GM23338 (cell line): Measurements from ENCODE around the gene JAZF1. TPM values are rescaled to one million over a fixed set of nuclear protein-coding genes. Genes with fewer than 3 reads are reported as not detected.

Experiments
- ATAC-seq: fragments of 200-7000 bp; cut with Tn5 transposase; 3 replicates; pipeline ENCODE4 v1.9.1; 2020
- DNase-seq: peaks from one replicate; pipeline ENCODE4 v3.0.0-alpha.2; 2015; ENCODE audit warnings: low spot score
- H2AFZ ChIP-seq: fragments of 200-600 bp; sonication (generic); 2 replicates; pipeline ENCODE4 v1.8.0; 2016; ENCODE audit warnings: antibody characterized with exemption, mild to moderate bottlenecking, moderate library complexity
- H3F3A ChIP-seq: fragments of 200-600 bp; sonication (generic); replicated peaks from 2 replicates; pipeline ENCODE4 v1.8.0; 2017; ENCODE audit warnings: antibody characterized with exemption, mixed run types, low read depth
- H3K27ac ChIP-seq: fragments of 200-600 bp; sonication (generic); 2 replicates; pipeline ENCODE4 v1.6.1; 2016; ENCODE audit warnings: low read depth
- H3K27me3 ChIP-seq: fragments of 200-600 bp; sonication (generic); 2 replicates; pipeline ENCODE4 v1.8.0; 2016; ENCODE audit warnings: mild to moderate bottlenecking, mixed run types, moderate library complexity; ENCODE audit not compliant: insufficient read depth
- H3K36me3 ChIP-seq: fragments of 200-600 bp; sonication (generic); 2 replicates; pipeline ENCODE4 v1.8.0; 2016; ENCODE audit warnings: mild to moderate bottlenecking; ENCODE audit not compliant: insufficient read depth
- H3K4me1 ChIP-seq: fragments of 200-600 bp; sonication (generic); 2 replicates; pipeline ENCODE4 v1.8.0; 2016; ENCODE audit warnings: mild to moderate bottlenecking, moderate library complexity; ENCODE audit not compliant: insufficient read depth
- H3K4me2 ChIP-seq: fragments of 200-600 bp; sonication (generic); 2 replicates; pipeline ENCODE4 v1.7.1; 2017; ENCODE audit warnings: mixed run types
- H3K4me3 ChIP-seq: fragments of 200-600 bp; sonication (generic); 2 replicates; pipeline ENCODE4 v1.6.1; 2016; ENCODE audit warnings: mixed run types
- H3K79me2 ChIP-seq: fragments of 200-600 bp; sonication (generic); replicated peaks from 2 replicates; pipeline ENCODE4 v1.8.0; 2017; ENCODE audit warnings: mild to moderate bottlenecking; ENCODE audit not compliant: insufficient read depth
- H3K9me2 ChIP-seq: fragments of 200-600 bp; sonication (generic); 2 replicates; pipeline ENCODE4 v1.8.0; 2017; ENCODE audit not compliant: insufficient read depth
- H4K20me1 ChIP-seq: fragments of 200-600 bp; sonication (generic); replicated peaks from 2 replicates; pipeline ENCODE4 v1.8.0; 2017; ENCODE audit warnings: mild to moderate bottlenecking; ENCODE audit not compliant: insufficient read depth
- H3K27ac Mint-ChIP-seq: 2 replicates; pipeline ENCODE4 v1.8.0; 2020; ENCODE audit warnings: inconsistent platforms, mild to moderate bottlenecking, moderate library complexity, mixed read lengths
- H3K27me3 Mint-ChIP-seq: 3 replicates; pipeline ENCODE4 v1.8.0; 2022; ENCODE audit warnings: low read depth, mild to moderate bottlenecking, moderate library complexity, mixed read lengths, inconsistent platforms; ENCODE audit not compliant: insufficient read depth, poor library complexity
- H3K36me3 Mint-ChIP-seq: 3 replicates; pipeline ENCODE4 v1.8.0; 2021; ENCODE audit warnings: low read depth, mild to moderate bottlenecking, inconsistent platforms, moderate library complexity, mixed read lengths
- H3K4me1 Mint-ChIP-seq: 3 replicates; pipeline ENCODE4 v1.8.0; 2020; ENCODE audit warnings: mild to moderate bottlenecking, inconsistent platforms, mixed read lengths
- H3K4me3 Mint-ChIP-seq: 3 replicates; pipeline ENCODE4 v1.8.0; 2021; ENCODE audit warnings: moderate library complexity, mild to moderate bottlenecking, inconsistent platforms, mixed read lengths
- H3K9me3 Mint-ChIP-seq: 3 replicates; pipeline ENCODE4 v1.8.0; 2020; ENCODE audit warnings: moderate library complexity, mild to moderate bottlenecking, inconsistent platforms, mixed read lengths
- EZH2 ChIP-seq: fragments of 200-600 bp; sonication (generic); IDR thresholded peaks from one replicate; pipeline ENCODE4 v1.8.0; 2017; ENCODE audit warnings: antibody characterized with exemption, mild to moderate bottlenecking, low read depth; ENCODE audit not compliant: unreplicated experiment
- JUNB ChIP-seq: IDR thresholded peaks from one replicate; pipeline ENCODE4 v1.6.1; 2016; ENCODE audit warnings: antibody characterized with exemption; ENCODE audit not compliant: unreplicated experiment
- POLR2AphosphoS5 ChIP-seq: IDR thresholded peaks from 2 replicates; pipeline ENCODE4 v1.6.1; 2016; ENCODE audit warnings: antibody characterized with exemption, low read depth
- ZNF114 ChIP-seq: fragments of 250-450 bp; sonication (Bioruptor Pico); IDR thresholded peaks from 2 replicates; pipeline ENCODE4 v1.5.0; 2020; ENCODE audit warnings: mild to moderate bottlenecking, moderate library complexity
- polyA plus RNA-seq: library from polyadenylated mRNA; unstranded; fragments of >200 nt; fragmentation: Nextera tagmentation; extraction: Ambion mirVana; gene quantifications from 2 replicates; pipeline ENCODE4 v1.2.1, GENCODE V29; 2016
- total RNA-seq: library from RNA; depleted of rRNA; stranded (reverse); fragments of >200 nt; shearing (Covaris generic); gene quantifications from 2 replicates; pipeline ENCODE4 v1.2.3, GENCODE V29; 2014
- TF ChIP-seq, protein P1 (sequence below): fragments of 250-450 bp; sonication (Bioruptor Pico); IDR thresholded peaks from 2 replicates; pipeline ENCODE4 v1.5.0; 2020; ENCODE audit warnings: mild to moderate bottlenecking, moderate library complexity
- TF ChIP-seq, protein P2 (sequence below): IDR thresholded peaks from one replicate; pipeline ENCODE4 v1.6.1; 2018; ENCODE audit warnings: antibody characterized with exemption; ENCODE audit not compliant: unreplicated experiment

The JAZF1 gene
- total and polyA plus RNA-seq, 2 experiments from 2014 or later = 12.2 to 22.2 TPM

DNA sequence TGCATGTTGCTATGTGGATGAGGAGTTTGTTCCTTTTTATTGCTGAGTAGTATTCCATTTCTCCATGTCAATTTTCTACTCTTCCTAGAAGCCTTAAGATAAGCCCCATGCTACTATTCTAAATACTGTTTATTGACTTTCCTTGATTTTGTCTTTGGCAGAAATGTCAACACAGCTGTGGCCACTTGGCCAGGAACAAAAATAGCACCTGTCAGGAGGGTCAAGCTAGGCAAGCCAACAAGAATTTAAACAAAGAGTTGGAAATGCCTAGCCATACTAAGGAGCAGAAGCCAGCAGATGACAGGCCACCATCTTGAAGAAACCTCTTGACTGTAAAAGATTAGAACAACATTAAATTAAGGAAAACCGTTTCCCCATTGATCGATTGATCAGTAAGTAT lies 34.7 kb downstream of the JAZF1 start:
- Histone ChIP-seq H3F3A (no peaks in the 10 kb centered on the region), H3K36me3 (no peaks in the 10 kb centered on the region), H3K27me3 (no peaks in the 10 kb centered on the region), H3K9me2 (no peaks in the 10 kb centered on the region), H3K79me2 (peaks cover 34% of the 10 kb centered on the region), H3K4me2 (no peak overlapping the region), H3K4me3 (no peak overlapping the region), H3K4me1 (peaks cover 10% of the 10 kb centered on the region), H4K20me1 (no peaks in the 10 kb centered on the region; the same call in 1 of the 2 replicates), H2AFZ (no peak overlapping the region), H3K27ac (no peak overlapping the region)
- H3K36me3 Mint-ChIP-seq = no peaks in the 10 kb centered on the region; the same call in 2 of the 3 replicates
- no peaks in the 10 kb centered on the region for H3K9me3 Mint-ChIP-seq
- ATAC-seq (no peak), DNase-seq (no peak)
- no peak overlapping the region for H3K4me3 Mint-ChIP-seq
- peaks cover 31% of the 10 kb centered on the region for H3K4me1 Mint-ChIP-seq
- no peak overlapping the region for H3K27ac Mint-ChIP-seq
- no peaks in the 10 kb centered on the region for H3K27me3 Mint-ChIP-seq
- TF ChIP-seq POLR2AphosphoS5 = no peak
- no peak for TF ChIP-seq ZNF114 (CRISPR knock-in tag)
- TF ChIP-seq JUNB = no peak
- TF ChIP-seq, protein P1, sequence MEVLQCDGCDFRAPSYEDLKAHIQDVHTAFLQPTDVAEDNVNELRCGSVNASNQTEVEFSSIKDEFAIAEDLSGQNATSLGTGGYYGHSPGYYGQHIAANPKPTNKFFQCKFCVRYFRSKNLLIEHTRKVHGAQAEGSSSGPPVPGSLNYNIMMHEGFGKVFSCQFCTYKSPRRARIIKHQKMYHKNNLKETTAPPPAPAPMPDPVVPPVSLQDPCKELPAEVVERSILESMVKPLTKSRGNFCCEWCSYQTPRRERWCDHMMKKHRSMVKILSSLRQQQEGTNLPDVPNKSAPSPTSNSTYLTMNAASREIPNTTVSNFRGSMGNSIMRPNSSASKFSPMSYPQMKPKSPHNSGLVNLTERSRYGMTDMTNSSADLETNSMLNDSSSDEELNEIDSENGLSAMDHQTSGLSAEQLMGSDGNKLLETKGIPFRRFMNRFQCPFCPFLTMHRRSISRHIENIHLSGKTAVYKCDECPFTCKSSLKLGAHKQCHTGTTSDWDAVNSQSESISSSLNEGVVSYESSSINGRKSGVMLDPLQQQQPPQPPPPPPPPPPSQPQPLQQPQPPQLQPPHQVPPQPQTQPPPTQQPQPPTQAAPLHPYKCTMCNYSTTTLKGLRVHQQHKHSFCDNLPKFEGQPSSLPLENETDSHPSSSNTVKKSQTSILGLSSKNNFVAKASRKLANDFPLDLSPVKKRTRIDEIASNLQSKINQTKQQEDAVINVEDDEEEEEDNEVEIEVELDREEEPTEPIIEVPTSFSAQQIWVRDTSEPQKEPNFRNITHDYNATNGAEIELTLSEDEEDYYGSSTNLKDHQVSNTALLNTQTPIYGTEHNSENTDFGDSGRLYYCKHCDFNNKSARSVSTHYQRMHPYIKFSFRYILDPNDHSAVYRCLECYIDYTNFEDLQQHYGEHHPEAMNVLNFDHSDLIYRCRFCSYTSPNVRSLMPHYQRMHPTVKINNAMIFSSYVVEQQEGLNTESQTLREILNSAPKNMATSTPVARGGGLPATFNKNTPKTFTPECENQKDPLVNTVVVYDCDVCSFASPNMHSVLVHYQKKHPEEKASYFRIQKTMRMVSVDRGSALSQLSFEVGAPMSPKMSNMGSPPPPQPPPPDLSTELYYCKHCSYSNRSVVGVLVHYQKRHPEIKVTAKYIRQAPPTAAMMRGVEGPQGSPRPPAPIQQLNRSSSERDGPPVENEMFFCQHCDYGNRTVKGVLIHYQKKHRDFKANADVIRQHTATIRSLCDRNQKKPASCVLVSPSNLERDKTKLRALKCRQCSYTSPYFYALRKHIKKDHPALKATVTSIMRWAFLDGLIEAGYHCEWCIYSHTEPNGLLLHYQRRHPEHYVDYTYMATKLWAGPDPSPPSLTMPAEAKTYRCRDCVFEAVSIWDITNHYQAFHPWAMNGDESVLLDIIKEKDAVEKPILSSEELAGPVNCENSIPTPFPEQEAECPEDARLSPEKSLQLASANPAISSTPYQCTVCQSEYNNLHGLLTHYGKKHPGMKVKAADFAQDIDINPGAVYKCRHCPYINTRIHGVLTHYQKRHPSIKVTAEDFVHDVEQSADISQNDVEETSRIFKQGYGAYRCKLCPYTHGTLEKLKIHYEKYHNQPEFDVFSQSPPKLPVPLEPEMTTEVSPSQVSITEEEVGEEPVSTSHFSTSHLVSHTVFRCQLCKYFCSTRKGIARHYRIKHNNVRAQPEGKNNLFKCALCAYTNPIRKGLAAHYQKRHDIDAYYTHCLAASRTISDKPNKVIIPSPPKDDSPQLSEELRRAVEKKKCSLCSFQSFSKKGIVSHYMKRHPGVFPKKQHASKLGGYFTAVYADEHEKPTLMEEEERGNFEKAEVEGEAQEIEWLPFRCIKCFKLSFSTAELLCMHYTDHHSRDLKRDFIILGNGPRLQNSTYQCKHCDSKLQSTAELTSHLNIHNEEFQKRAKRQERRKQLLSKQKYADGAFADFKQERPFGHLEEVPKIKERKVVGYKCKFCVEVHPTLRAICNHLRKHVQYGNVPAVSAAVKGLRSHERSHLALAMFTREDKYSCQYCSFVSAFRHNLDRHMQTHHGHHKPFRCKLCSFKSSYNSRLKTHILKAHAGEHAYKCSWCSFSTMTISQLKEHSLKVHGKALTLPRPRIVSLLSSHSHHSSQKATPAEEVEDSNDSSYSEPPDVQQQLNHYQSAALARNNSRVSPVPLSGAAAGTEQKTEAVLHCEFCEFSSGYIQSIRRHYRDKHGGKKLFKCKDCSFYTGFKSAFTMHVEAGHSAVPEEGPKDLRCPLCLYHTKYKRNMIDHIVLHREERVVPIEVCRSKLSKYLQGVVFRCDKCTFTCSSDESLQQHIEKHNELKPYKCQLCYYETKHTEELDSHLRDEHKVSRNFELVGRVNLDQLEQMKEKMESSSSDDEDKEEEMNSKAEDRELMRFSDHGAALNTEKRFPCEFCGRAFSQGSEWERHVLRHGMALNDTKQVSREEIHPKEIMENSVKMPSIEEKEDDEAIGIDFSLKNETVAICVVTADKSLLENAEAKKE (CRISPR knock-in tag) = no peak
- no peak for TF ChIP-seq EZH2
- TF ChIP-seq, protein P2, sequence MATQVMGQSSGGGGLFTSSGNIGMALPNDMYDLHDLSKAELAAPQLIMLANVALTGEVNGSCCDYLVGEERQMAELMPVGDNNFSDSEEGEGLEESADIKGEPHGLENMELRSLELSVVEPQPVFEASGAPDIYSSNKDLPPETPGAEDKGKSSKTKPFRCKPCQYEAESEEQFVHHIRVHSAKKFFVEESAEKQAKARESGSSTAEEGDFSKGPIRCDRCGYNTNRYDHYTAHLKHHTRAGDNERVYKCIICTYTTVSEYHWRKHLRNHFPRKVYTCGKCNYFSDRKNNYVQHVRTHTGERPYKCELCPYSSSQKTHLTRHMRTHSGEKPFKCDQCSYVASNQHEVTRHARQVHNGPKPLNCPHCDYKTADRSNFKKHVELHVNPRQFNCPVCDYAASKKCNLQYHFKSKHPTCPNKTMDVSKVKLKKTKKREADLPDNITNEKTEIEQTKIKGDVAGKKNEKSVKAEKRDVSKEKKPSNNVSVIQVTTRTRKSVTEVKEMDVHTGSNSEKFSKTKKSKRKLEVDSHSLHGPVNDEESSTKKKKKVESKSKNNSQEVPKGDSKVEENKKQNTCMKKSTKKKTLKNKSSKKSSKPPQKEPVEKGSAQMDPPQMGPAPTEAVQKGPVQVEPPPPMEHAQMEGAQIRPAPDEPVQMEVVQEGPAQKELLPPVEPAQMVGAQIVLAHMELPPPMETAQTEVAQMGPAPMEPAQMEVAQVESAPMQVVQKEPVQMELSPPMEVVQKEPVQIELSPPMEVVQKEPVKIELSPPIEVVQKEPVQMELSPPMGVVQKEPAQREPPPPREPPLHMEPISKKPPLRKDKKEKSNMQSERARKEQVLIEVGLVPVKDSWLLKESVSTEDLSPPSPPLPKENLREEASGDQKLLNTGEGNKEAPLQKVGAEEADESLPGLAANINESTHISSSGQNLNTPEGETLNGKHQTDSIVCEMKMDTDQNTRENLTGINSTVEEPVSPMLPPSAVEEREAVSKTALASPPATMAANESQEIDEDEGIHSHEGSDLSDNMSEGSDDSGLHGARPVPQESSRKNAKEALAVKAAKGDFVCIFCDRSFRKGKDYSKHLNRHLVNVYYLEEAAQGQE = no peak
